ENCODE results near the gene PDHB. TPM values are rescaled to one million over a fixed set of nuclear protein-coding genes. Genes with fewer than 3 reads are reported as not detected.

Gene PDHB
- 10 to 100 TPM; 59.3 to 83.5 TPM for total RNA-seq

DNA sequence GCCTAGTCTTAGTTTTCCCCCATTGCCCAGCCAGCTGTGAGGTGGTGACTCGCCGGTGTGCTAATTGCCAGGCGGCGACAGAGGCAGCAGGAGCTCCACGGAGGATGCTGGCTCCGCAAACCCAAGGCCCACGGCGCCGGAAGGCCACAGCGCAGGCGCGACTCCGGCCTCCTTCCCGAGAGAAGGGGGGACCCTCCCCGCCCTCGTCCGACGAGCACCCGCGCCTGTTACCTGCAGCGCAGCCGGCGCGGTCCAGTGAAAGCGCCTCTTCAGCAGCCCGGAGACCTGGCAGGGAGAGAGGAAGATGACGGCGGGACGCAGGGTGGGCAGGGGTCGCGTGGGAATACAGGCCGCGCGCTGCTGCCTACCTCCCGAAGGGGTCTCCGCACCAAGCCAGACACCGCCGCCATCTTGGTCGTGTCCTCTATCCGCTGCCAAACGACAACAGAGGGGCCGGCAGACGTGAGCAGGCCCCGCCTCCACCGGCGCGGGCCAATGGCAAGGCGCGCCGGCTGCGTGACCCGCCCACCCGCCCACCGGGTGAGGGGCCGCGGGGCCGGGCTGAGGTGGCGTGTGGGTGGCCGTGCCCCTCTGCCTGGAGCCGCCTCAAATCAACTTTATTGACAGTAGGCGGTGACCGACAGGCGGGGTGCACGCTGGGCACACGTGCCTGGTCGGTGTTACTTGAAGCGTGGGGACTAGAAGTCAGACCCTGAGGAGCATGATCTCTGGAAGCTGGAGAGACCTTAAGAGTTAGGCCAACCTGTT, at the start of gene PDHB:
PDHB (minus strand) TSS at position 433 of the 768 bp plus-strand sequence; CDS start at position 410, 23 bp downstream.
- Histone ChIP-seq H3K4me3 (peak within 1 kb of the TSS; percentile 90), H3K9me3 (no peaks in the 10 kb centered on the region), H3K4me1 (ENCODE audit: control insufficient read depth in 1 of 2, low read depth in 2 of 2) (peaks cover 8 to 33% of the 10 kb centered on the region in 2 donors), H3K27me3 (replicated peaks; ENCODE audit: insufficient read depth) (no peaks in the 10 kb centered on the region), H3K27ac (peak within 1 kb of the TSS; percentile 82 to 86), H3K36me3 (peaks cover 19% of the 10 kb centered on the region)
- TF ChIP-seq, protein P1, sequence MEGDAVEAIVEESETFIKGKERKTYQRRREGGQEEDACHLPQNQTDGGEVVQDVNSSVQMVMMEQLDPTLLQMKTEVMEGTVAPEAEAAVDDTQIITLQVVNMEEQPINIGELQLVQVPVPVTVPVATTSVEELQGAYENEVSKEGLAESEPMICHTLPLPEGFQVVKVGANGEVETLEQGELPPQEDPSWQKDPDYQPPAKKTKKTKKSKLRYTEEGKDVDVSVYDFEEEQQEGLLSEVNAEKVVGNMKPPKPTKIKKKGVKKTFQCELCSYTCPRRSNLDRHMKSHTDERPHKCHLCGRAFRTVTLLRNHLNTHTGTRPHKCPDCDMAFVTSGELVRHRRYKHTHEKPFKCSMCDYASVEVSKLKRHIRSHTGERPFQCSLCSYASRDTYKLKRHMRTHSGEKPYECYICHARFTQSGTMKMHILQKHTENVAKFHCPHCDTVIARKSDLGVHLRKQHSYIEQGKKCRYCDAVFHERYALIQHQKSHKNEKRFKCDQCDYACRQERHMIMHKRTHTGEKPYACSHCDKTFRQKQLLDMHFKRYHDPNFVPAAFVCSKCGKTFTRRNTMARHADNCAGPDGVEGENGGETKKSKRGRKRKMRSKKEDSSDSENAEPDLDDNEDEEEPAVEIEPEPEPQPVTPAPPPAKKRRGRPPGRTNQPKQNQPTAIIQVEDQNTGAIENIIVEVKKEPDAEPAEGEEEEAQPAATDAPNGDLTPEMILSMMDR (IDR thresholded peaks at IDR 0.05), result no peak
- peak; percentile 92 for ATAC-seq (ENCODE audit: insufficient number of reproducible peaks, low FRiP score, low read depth)
- peak; percentile 78 for DNase-seq (ENCODE audit: low spot score)

DNA sequence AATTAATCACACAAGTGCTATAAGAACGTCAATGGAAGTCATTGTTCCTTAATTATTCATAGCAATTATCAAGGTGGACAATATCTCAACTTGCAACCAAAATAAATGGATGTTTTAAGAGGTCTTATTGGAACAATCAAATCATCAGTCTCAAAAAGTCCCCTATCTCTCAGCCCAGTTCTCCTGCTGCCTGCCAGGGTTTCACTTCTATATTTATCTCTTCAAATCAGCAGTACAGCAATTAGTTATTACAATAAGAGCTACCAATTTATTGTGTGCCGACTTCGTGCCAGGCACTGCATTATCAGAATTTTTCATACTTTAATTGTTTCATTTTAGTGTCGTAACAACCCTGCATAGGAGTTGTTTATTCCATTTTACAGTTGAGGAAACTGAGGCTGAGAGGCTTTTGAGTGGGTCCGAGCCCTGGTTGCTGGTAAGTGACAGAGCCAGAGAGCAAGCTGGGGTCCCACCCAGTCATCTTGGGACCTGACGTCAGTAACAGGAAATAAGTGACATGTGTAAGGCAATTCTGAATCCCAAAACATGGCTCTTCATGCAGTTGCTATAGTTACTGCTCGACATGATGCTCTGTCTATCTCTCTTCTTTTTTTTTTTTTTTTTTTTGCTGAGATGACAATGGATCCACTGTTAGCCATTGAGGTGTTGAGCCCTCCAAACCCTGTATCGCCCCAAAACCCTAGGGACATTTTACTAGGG, 49.4 kb upstream of the PDHB start:
- Histone ChIP-seq H3K9me3 (peaks cover 4% of the 10 kb centered on the region), H3K4me1 (ENCODE audit: control insufficient read depth in 1 of 2, low read depth in 2 of 2) (peaks cover 7 to 8% of the 10 kb centered on the region in 2 donors), H3K4me3 (no peak overlapping the region), H3K27ac (no peak overlapping the region), H3K36me3 (no peaks in the 10 kb centered on the region), H3K27me3 (replicated peaks; ENCODE audit: insufficient read depth) (no peaks in the 10 kb centered on the region)
- TF ChIP-seq, protein P1 (IDR thresholded peaks at IDR 0.05), result no peak
- DNase-seq (ENCODE audit: low spot score), result no peak
- no peak for ATAC-seq (ENCODE audit: insufficient number of reproducible peaks, low FRiP score, low read depth)

DNA sequence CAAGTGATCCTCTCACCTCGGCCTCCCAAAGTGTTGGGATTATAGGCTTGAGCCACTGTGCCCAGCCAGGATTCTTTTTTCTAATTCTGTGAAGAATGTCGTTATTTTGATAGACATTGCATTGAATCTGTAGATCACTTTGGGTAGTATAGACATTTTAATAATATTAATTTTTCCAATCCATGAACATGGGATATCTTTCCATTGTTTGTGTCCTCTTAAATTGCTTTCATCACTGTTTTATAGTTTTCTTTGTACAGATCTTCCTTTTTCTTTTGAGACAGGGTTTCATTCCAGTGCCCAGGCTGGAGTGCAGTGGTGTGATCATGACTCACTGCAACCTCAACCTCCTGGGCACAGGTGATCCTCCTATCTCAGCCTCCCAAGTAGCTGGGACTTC, 46.7 kb upstream of the PDHB start:
- TF ChIP-seq, protein P1 (IDR thresholded peaks at IDR 0.05), result no peak
- Histone ChIP-seq H3K4me1 (ENCODE audit: control insufficient read depth in 1 of 2, low read depth in 2 of 2) (no peaks in the 10 kb centered on the region), H3K27me3 (replicated peaks; ENCODE audit: insufficient read depth) (no peaks in the 10 kb centered on the region), H3K9me3 (peaks cover 4% of the 10 kb centered on the region), H3K4me3 (no peak overlapping the region), H3K27ac (no peak overlapping the region), H3K36me3 (no peaks in the 10 kb centered on the region)
- no peak for ATAC-seq (ENCODE audit: insufficient number of reproducible peaks, low FRiP score, low read depth)
- no peak for DNase-seq (ENCODE audit: low spot score)

DNA sequence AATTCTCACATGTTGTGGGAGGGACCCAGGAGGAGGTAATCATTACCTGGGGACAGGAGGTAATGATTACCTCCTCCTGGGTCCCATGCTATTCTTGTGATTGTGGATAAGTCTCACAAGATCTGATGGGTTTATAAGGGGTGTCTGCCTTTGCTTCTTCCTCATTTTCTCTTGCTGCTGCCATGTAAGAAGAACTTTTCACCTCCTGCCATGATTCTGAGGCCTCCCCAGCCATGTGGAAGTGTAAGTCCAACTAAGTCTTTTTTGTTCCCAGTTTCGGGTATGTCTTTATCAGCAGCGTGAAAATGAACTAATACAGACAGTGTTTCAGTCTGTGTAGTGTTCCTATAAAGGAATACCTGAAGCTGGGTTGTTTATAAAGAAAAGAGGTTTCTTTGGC, 45.1 kb upstream of the PDHB start:
- ATAC-seq (ENCODE audit: insufficient number of reproducible peaks, low FRiP score, low read depth), result no peak
- TF ChIP-seq, protein P1 (IDR thresholded peaks at IDR 0.05), result no peak
- Histone ChIP-seq H3K36me3 (no peaks in the 10 kb centered on the region), H3K27ac (no peak overlapping the region), H3K9me3 (peaks cover 4% of the 10 kb centered on the region), H3K27me3 (replicated peaks; ENCODE audit: insufficient read depth) (no peaks in the 10 kb centered on the region), H3K4me1 (ENCODE audit: control insufficient read depth in 1 of 2, low read depth in 2 of 2) (no peaks in the 10 kb centered on the region), H3K4me3 (no peak overlapping the region)
- no peak for DNase-seq (ENCODE audit: low spot score)

DNA sequence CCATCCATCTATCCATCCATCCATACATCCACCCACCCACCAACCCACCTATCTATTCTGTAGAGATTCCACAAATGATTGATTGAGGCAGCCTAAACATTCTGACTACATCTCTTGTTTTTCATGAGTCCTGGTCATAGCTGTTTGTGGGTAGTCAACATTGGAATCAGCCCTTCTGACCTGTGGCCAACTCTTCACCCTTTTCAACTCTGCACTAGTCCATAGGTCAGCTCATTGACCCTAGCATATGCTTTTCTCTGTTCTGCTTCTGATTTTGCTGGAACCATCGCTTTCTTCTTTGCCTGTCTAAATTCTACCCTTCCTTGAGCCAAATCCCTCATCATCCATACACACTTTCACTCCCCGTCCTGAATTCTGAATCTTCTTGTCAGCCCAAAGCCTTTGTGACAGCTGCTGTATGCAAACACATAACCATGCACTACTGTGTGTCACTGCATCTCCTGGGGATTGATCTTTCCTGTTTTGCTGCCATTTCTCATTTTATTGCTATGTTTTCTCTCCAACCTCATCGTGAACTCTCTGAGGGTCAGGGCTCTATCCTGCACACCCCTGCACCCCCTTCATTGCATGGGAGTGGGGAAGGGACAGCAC, 41.4 kb upstream of the PDHB start:
- TF ChIP-seq, protein P1 (IDR thresholded peaks at IDR 0.05), result no peak
- Histone ChIP-seq H3K4me3 (no peak overlapping the region), H3K27ac (no peak overlapping the region), H3K36me3 (no peaks in the 10 kb centered on the region), H3K27me3 (replicated peaks; ENCODE audit: insufficient read depth) (no peaks in the 10 kb centered on the region), H3K9me3 (no peaks in the 10 kb centered on the region), H3K4me1 (ENCODE audit: control insufficient read depth in 1 of 2, low read depth in 2 of 2) (peaks cover 0 to 3% of the 10 kb centered on the region in 2 donors)
- DNase-seq (ENCODE audit: low spot score) (no peak), ATAC-seq (ENCODE audit: insufficient number of reproducible peaks, low FRiP score, low read depth) (no peak)
